Trophoblast cell (in vitro differentiated cells and primary cell): ENCODE data around the gene BARHL1.

ENCODE experiments used
- DNase-seq, 2 donors: peaks; one replicate each; pipeline ENCODE4 v3.0.0-alpha.2; 2016
- H2AFZ ChIP-seq: 2 replicates; pipeline ENCODE4 v1.6.1; 2013; ENCODE audit warnings: low read length, moderate library complexity, mild to moderate bottlenecking; ENCODE audit not compliant: insufficient read depth, poor library complexity
- H2AK5ac ChIP-seq: 2 replicates; pipeline ENCODE4 v1.6.1; 2013; ENCODE audit warnings: mild to moderate bottlenecking, low read length
- H2BK120ac ChIP-seq: 2 replicates; pipeline ENCODE4 v1.6.1; 2013; ENCODE audit warnings: low read length, mild to moderate bottlenecking, moderate library complexity; ENCODE audit not compliant: insufficient read depth, poor library complexity
- H2BK12ac ChIP-seq: 2 replicates; pipeline ENCODE4 v1.6.1; 2013; ENCODE audit warnings: mild to moderate bottlenecking, low read length, moderate library complexity
- H2BK5ac ChIP-seq: 2 replicates; pipeline ENCODE4 v1.6.1; 2013; ENCODE audit warnings: low read length, low read depth, moderate library complexity, mild to moderate bottlenecking; ENCODE audit not compliant: poor library complexity
- H3K14ac ChIP-seq: 2 replicates; pipeline ENCODE4 v1.6.1; 2013; ENCODE audit warnings: mild to moderate bottlenecking, low read length
- H3K18ac ChIP-seq: 2 replicates; pipeline ENCODE4 v1.6.1; 2013; ENCODE audit warnings: mild to moderate bottlenecking, low read length
- H3K23ac ChIP-seq: 2 replicates; pipeline ENCODE4 v1.6.1; 2013; ENCODE audit warnings: low read length
- H3K27ac ChIP-seq: 2 replicates; pipeline ENCODE4 v1.5.1; 2013; ENCODE audit warnings: low read depth, mild to moderate bottlenecking, inconsistent platforms, low read length, moderate library complexity
- H3K27me3 ChIP-seq: 2 replicates; pipeline ENCODE4 v1.6.1; 2013; ENCODE audit warnings: inconsistent platforms, mild to moderate bottlenecking, low read length, moderate library complexity; ENCODE audit not compliant: insufficient read depth
- H3K36me3 ChIP-seq, 2 experiments: 1 replicate in 1 of 2; 2 replicates in 1 of 2; pipeline ENCODE4 v1.6.1; 2013; ENCODE audit warnings: low read length in 2 of 2, mild to moderate bottlenecking in 2 of 2, moderate library complexity in 1 of 2; ENCODE audit not compliant: insufficient read depth in 2 of 2, control insufficient read depth in 1 of 2
- H3K4ac ChIP-seq: 2 replicates; pipeline ENCODE4 v1.6.1; 2013; ENCODE audit warnings: low read depth, mild to moderate bottlenecking, low read length, moderate library complexity
- H3K4me1 ChIP-seq, 2 experiments: 1 replicate in 1 of 2; 2 replicates in 1 of 2; pipeline ENCODE4 v1.6.1; 2013; ENCODE audit warnings: low read length in 2 of 2, mild to moderate bottlenecking in 2 of 2, moderate library complexity in 1 of 2; ENCODE audit not compliant: insufficient read depth in 2 of 2, control insufficient read depth in 1 of 2
- H3K4me2 ChIP-seq: 2 replicates; pipeline ENCODE4 v1.6.1; 2013; ENCODE audit warnings: inconsistent platforms, mild to moderate bottlenecking, low read length, moderate library complexity
- H3K4me3 ChIP-seq: 2 replicates; pipeline ENCODE4 v1.5.1; 2013; ENCODE audit warnings: mild to moderate bottlenecking, low read depth, low read length, inconsistent platforms
- H3K79me1 ChIP-seq: one replicate; pipeline ENCODE4 v1.6.1; 2013; ENCODE audit warnings: low read length
- H3K79me2 ChIP-seq: 2 replicates; pipeline ENCODE4 v1.6.1; 2013; ENCODE audit warnings: low read length, mild to moderate bottlenecking; ENCODE audit not compliant: control insufficient read depth, insufficient read depth, poor library complexity
- H3K9ac ChIP-seq: 2 replicates; pipeline ENCODE4 v1.6.1; 2013; ENCODE audit warnings: mild to moderate bottlenecking, low read length
- H3K9me3 ChIP-seq: 2 replicates; pipeline ENCODE4 v1.6.1; 2013; ENCODE audit warnings: low read depth, mild to moderate bottlenecking, control low read depth, inconsistent platforms, low read length; ENCODE audit not compliant: insufficient read depth
- H4K12ac ChIP-seq: 2 replicates; pipeline ENCODE4 v1.6.1; 2013; ENCODE audit warnings: low read depth, mild to moderate bottlenecking, low read length, moderate library complexity
- H4K8ac ChIP-seq: 2 replicates; pipeline ENCODE4 v1.6.1; 2013; ENCODE audit warnings: low read depth, mild to moderate bottlenecking, low read length, moderate library complexity
- H4K91ac ChIP-seq: one replicate; pipeline ENCODE4 v1.6.1; 2013; ENCODE audit warnings: low read depth, mild to moderate bottlenecking, low read length, moderate library complexity
- WGBS: extraction: QIAGEN DNeasy Blood & Tissue Kit; methylation state at CpG from one replicate; pipeline ENCODE4 v1.1.7; 2013; ENCODE audit warnings: missing lambda C conversion rate; ENCODE audit not compliant: insufficient read length, insufficient coverage; ENCODE audit errors: extremely low coverage; 5-methylcytosine and 5-hydroxymethylcytosine counted together

BARHL1 gene

DNA sequence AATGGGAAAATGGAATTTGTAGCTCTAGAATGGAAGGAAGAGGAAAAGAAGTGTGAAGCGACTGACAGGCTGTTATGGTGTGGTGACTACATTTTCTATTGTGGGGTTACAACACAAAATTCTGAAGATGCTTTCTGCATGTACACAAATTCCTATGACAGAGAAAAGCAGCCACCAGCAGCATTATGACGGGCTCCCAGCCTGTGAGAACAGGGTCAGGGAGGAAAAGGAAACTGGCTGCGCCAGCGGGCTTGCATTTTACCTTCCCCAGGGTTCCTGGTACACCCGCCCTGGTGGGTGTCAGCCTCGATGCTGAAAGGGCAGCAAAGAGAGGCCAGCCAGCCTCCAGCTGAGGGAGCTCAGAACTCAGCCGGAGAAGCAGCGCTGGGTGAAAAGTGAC, 46.3 kb downstream of the BARHL1 start:
- H4K91ac ChIP-seq, result no peak overlapping the region

DNA sequence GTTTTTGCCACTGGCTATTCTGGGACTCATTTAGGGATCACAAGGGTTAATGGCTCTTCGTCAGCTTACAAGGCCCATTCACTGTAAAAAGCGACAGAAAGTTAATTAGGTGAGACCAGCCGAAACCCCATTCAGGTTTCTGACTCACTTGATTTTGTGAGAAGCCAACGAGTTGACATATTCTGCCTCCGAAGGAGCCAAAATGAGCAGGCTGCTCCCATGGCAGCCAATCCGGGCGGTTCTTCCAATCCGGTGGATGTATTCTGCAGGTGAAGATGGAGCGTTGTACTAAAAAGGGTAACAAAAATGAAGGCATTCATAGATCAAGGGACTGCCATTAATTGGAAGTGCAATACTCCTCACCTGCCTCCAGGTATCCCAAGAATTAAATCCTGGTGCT, 47.7 kb downstream of the BARHL1 start:
- no peak overlapping the region for H3K27ac ChIP-seq
- no peaks in the 10 kb centered on the region for H3K4me1 ChIP-seq
- no peak overlapping the region for H3K4me3 ChIP-seq
- no peaks in the 10 kb centered on the region for H3K79me1 ChIP-seq
- H3K9ac ChIP-seq, result no peak overlapping the region
- no peak overlapping the region for H3K14ac ChIP-seq
- WGBS, result no CpG with 5 or more reads among the region's 9 CpGs
- H3K79me2 ChIP-seq, result no peaks in the 10 kb centered on the region
- no peak overlapping the region for H4K8ac ChIP-seq
- DNase-seq, result peak; percentile 26 to 65
- H2BK120ac ChIP-seq, result no peak overlapping the region
- H2AFZ ChIP-seq, result no peak overlapping the region
- H2AK5ac ChIP-seq, result no peak overlapping the region
- no peak overlapping the region for H4K12ac ChIP-seq
- H2BK5ac ChIP-seq, result no peak overlapping the region
- no peaks in the 10 kb centered on the region for H3K27me3 ChIP-seq
- no peak overlapping the region for H4K91ac ChIP-seq
- no peak overlapping the region for H3K4me2 ChIP-seq
- no peak overlapping the region for H2BK12ac ChIP-seq
- H3K4ac ChIP-seq, result no peak overlapping the region
- H3K23ac ChIP-seq, result no peak overlapping the region
- peaks cover 26 to 36% of the 10 kb centered on the region in 2 experiments for H3K36me3 ChIP-seq
- H3K18ac ChIP-seq, result no peak overlapping the region
- H3K9me3 ChIP-seq, result peaks cover 1% of the 10 kb centered on the region

More for the DNA sequence above, 46.3 kb downstream of the BARHL1 start:
- H3K23ac ChIP-seq, result no peak overlapping the region
- no peak overlapping the region for H2BK12ac ChIP-seq
- no peak overlapping the region for H2AK5ac ChIP-seq
- no peak overlapping the region for H2BK5ac ChIP-seq
- H3K4me1 ChIP-seq, result no peaks in the 10 kb centered on the region
- DNase-seq, result peak; percentile 97 to 98
- no peak overlapping the region for H3K9ac ChIP-seq
- no peak overlapping the region for H3K4me2 ChIP-seq
- H3K27me3 ChIP-seq, result no peaks in the 10 kb centered on the region
- H3K79me2 ChIP-seq, result no peaks in the 10 kb centered on the region
- no peak overlapping the region for H3K14ac ChIP-seq
- peaks cover 25 to 38% of the 10 kb centered on the region in 2 experiments for H3K36me3 ChIP-seq
- WGBS, result no CpG with 5 or more reads among the region's 8 CpGs
- H3K18ac ChIP-seq, result no peak overlapping the region
- H3K27ac ChIP-seq, result no peak overlapping the region
- no peak overlapping the region for H2BK120ac ChIP-seq
- H4K8ac ChIP-seq, result no peak overlapping the region
- no peak overlapping the region for H2AFZ ChIP-seq
- H3K9me3 ChIP-seq, result no peaks in the 10 kb centered on the region
- no peak overlapping the region for H3K4me3 ChIP-seq
- H3K79me1 ChIP-seq, result no peaks in the 10 kb centered on the region
- H3K4ac ChIP-seq, result no peak overlapping the region
- H4K12ac ChIP-seq, result no peak overlapping the region

DNA sequence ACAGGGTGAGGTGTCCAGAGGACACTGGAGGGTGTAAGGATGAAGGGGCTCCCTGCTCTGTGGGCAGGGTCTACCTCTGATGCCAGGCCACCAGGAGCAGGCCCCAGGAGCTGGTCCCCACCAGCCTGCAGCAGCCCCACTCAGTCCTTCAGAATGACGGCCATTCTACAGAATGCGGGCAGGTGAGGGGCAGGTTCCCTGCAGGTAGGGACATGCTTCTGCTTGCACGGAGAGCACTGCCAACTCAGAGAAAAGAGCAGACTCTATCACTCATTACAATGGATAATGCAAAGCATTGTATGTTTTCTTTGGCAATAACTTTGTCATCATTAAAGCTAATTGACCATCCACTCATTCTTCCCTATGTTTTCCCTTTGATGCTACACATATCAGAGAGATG, 48.4 kb downstream of the BARHL1 start:
- Histone ChIP-seq H3K27me3 (no peaks in the 10 kb centered on the region), H3K4me3 (no peak overlapping the region), H3K79me1 (no peaks in the 10 kb centered on the region), H2BK120ac (no peak overlapping the region), H3K18ac (no peak overlapping the region), H3K27ac (no peak overlapping the region), H2BK5ac (no peak overlapping the region), H3K23ac (no peak overlapping the region), H3K4me2 (no peak overlapping the region), H2AFZ (no peak overlapping the region), H4K8ac (no peak overlapping the region), H3K14ac (no peak overlapping the region), H2AK5ac (no peak overlapping the region), H3K9ac (no peak overlapping the region), H2BK12ac (no peak overlapping the region), H3K4me1 (no peaks in the 10 kb centered on the region), H3K79me2 (no peaks in the 10 kb centered on the region), H3K4ac (no peak overlapping the region), H4K91ac (no peak overlapping the region), H3K36me3 (peaks cover 24 to 35% of the 10 kb centered on the region in 2 experiments), H3K9me3 (peaks cover 1% of the 10 kb centered on the region), H4K12ac (no peak overlapping the region)
- DNase-seq, result peak; percentile 59 to 76
- WGBS, result no CpG with 5 or more reads among the region's 3 CpGs

DNA sequence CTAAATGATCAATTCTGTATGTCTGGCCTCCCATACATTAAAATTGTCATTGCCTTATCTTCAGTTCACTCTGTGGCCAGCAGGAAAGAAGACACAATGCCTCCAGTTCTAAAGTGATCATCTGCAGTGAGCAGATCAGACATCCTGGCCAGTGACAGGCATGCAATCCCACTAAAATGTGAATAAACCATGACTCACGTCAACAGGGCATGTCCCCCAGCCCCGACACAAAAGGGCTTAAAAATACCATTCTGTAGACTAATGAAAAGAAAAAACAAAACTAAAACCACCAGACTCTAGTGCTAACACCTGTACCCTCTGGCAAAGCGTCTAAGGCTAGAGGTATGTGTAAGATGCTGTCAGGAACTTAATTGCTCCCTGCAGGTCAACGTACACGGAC, 48.9 kb downstream of the BARHL1 start:
- H2AK5ac ChIP-seq, result no peak overlapping the region
- no peak overlapping the region for H3K9ac ChIP-seq
- H3K14ac ChIP-seq, result no peak overlapping the region
- peaks cover 25 to 35% of the 10 kb centered on the region in 2 experiments for H3K36me3 ChIP-seq
- no peak overlapping the region for H2BK12ac ChIP-seq
- H2BK5ac ChIP-seq, result no peak overlapping the region
- H3K27me3 ChIP-seq, result no peaks in the 10 kb centered on the region
- H3K4me1 ChIP-seq, result no peaks in the 10 kb centered on the region
- no peak overlapping the region for H3K4me2 ChIP-seq
- H3K79me1 ChIP-seq, result no peaks in the 10 kb centered on the region
- no peak overlapping the region for H4K12ac ChIP-seq
- WGBS, result no CpG with 5 or more reads among the region's 5 CpGs
- H2BK120ac ChIP-seq, result no peak overlapping the region
- no peak overlapping the region for H3K18ac ChIP-seq
- H3K23ac ChIP-seq, result no peak overlapping the region
- H4K91ac ChIP-seq, result no peak overlapping the region
- peaks cover 1% of the 10 kb centered on the region for H3K9me3 ChIP-seq
- no peak overlapping the region for H4K8ac ChIP-seq
- H3K4ac ChIP-seq, result no peak overlapping the region
- no peaks in the 10 kb centered on the region for H3K79me2 ChIP-seq
- H3K27ac ChIP-seq, result no peak overlapping the region
- no peak overlapping the region for H2AFZ ChIP-seq
- H3K4me3 ChIP-seq, result no peak overlapping the region
- DNase-seq, result peak; percentile 94 to 97
